Stimulated activated CD4-positive, alpha-beta T cell treated with anti-CD3 and anti-CD28 coated beads, Interleukin-2, amount 100 ng/mL, for 48 hours (primary cell): ENCODE results near the gene CTNNBL1.
"Not testable (repeated sequence)": the region's sequence is repeated elsewhere in the genome, so short reads cannot be mapped to it uniquely, and the experiment has no call there.

Experiments used
- DNase-seq, 2 donors: peaks; one replicate each; pipeline ENCODE4 v3.0.0-alpha.2; 2020

CTNNBL1 gene

GRCh38 chr20:37679751-37680150, 14.1 kb upstream of the CTNNBL1 start:
- not testable (repeated sequence) for DNase-seq

- no peak for DNase-seq
Measured at GRCh38 chr20:37680420-37680819, 13.4 kb upstream of the CTNNBL1 start.

- no peak for DNase-seq
Measured at GRCh38 chr20:37681384-37682112, 12.3 kb upstream of the CTNNBL1 start.

GRCh38 chr20:37683146-37683545, 10.7 kb upstream of the CTNNBL1 start:
- DNase-seq: not testable (repeated sequence)

- no peak for DNase-seq
Measured at GRCh38 chr20:37686762-37687477, 6.9 kb upstream of the CTNNBL1 start.

- DNase-seq: no peak
Measured at GRCh38 chr20:37687478-37687805, 6.4 kb upstream of the CTNNBL1 start.

GRCh38 chr20:37688093-37688492, 5.7 kb upstream of the CTNNBL1 start:
- DNase-seq: no peak

GRCh38 chr20:37690626-37691369, 3.0 kb upstream of the CTNNBL1 start:
- DNase-seq: no peak

- no peak for DNase-seq
Measured at GRCh38 chr20:37692459-37693166, 1.2 kb upstream of the CTNNBL1 start.

- no peak for DNase-seq
Measured at GRCh38 chr20:37693242-37693634, 592 bp upstream of the CTNNBL1 start.

GRCh38 chr20:37695684-37696342, 2.0 kb downstream of the CTNNBL1 start:
- no peak for DNase-seq

- DNase-seq: no peak
Measured at GRCh38 chr20:37697314-37697713, 3.5 kb downstream of the CTNNBL1 start.

GRCh38 chr20:37699202-37699601, 5.4 kb downstream of the CTNNBL1 start:
- no peak for DNase-seq

- DNase-seq: no peak
Measured at GRCh38 chr20:37700301-37700700, 6.5 kb downstream of the CTNNBL1 start.

GRCh38 chr20:37701676-37702075, 7.8 kb downstream of the CTNNBL1 start:
- DNase-seq: not testable (repeated sequence)

GRCh38 chr20:37702403-37703034, 8.7 kb downstream of the CTNNBL1 start:
- DNase-seq: no peak

- no peak for DNase-seq
Measured at GRCh38 chr20:37703035-37703845, 9.4 kb downstream of the CTNNBL1 start.

GRCh38 chr20:37704955-37705354, 11.1 kb downstream of the CTNNBL1 start:
- no peak for DNase-seq

GRCh38 chr20:37706298-37706697, 12.5 kb downstream of the CTNNBL1 start:
- DNase-seq: no peak

GRCh38 chr20:37711001-37711400, 17.2 kb downstream of the CTNNBL1 start:
- DNase-seq: no peak
